WTC11 (cell line): ENCODE results near the gene RAPGEF6. TPM values are rescaled to one million over a fixed set of nuclear protein-coding genes. Genes with fewer than 3 reads are reported as not detected.

ENCODE experiments used
- ATAC-seq: fragments of 200-7000 bp; cut with Tn5 transposase; 2 replicates; pipeline ENCODE4 v1.10.0; 2021; ENCODE audit warnings: mild to moderate bottlenecking, moderate library complexity
- CTCF ChIA-PET: fragments of 300-600 bp; sonication (Branson Sonifier 250); formaldehyde crosslinking; loops from one replicate; lab custom pipeline; 2021; ENCODE audit warnings: antibody characterized with exemption; lab: Charles Lee
- POLR2A ChIA-PET: fragments of 350-600 bp; sonication (Branson Sonifier 250); formaldehyde crosslinking; loops from one replicate; lab custom pipeline; 2021; ENCODE audit warnings: antibody characterized with exemption; lab: Charles Lee
- DNase-seq: peaks from one replicate; pipeline ENCODE4 v3.0.0; 2021; ENCODE audit warnings: low spot score
- H3K27ac Mint-ChIP-seq: 2 replicates; pipeline ENCODE4 v1.8.0; 2021; ENCODE audit warnings: mixed read lengths
- H3K27me3 Mint-ChIP-seq: 2 replicates; pipeline ENCODE4 v1.8.0; 2021; ENCODE audit warnings: low read depth, mild to moderate bottlenecking, moderate library complexity, mixed read lengths
- H3K36me3 Mint-ChIP-seq: 2 replicates; pipeline ENCODE4 v1.8.0; 2021; ENCODE audit warnings: mixed read lengths
- H3K4me1 Mint-ChIP-seq: 2 replicates; pipeline ENCODE4 v1.8.0; 2022; ENCODE audit warnings: mixed read lengths
- H3K4me3 Mint-ChIP-seq: 2 replicates; pipeline ENCODE4 v1.8.0; 2021; ENCODE audit warnings: mild to moderate bottlenecking, moderate library complexity, mixed read lengths
- H3K9me3 Mint-ChIP-seq: 2 replicates; pipeline ENCODE4 v1.8.0; 2021; ENCODE audit warnings: mixed read lengths
- ATF3 ChIP-seq: sonication (generic); formaldehyde crosslinking; conservative IDR thresholded peaks from 2 replicates; pipeline ENCODE4 v1.8.1; 2022; ENCODE audit warnings: mild to moderate bottlenecking, missing genetic modification reagents
- E2F1 ChIP-seq: sonication (generic); formaldehyde crosslinking; IDR thresholded peaks from 2 replicates; pipeline ENCODE4 v1.8.0; 2022; ENCODE audit warnings: mild to moderate bottlenecking, missing genetic modification reagents
- EMX1 ChIP-seq: fragments of 250-450 bp; sonication (Bioruptor Pico); IDR thresholded peaks from 2 replicates; pipeline ENCODE4 v1.8.0; 2021; ENCODE audit warnings: mild to moderate bottlenecking
- MXD4 ChIP-seq: fragments of 250-450 bp; sonication (Bioruptor Pico); IDR thresholded peaks from 2 replicates; pipeline ENCODE4 v1.8.0; 2021; ENCODE audit warnings: mild to moderate bottlenecking, moderate library complexity, borderline replicate concordance
- NFYB ChIP-seq: sonication (generic); formaldehyde crosslinking; conservative IDR thresholded peaks from 2 replicates; pipeline ENCODE4 v1.8.0; 2022; ENCODE audit warnings: low read depth, missing genetic modification reagents
- NR3C1 ChIP-seq: sonication (generic); formaldehyde crosslinking; conservative IDR thresholded peaks from 2 replicates; pipeline ENCODE4 v1.8.1; 2023; ENCODE audit warnings: low read depth, mild to moderate bottlenecking, missing genetic modification reagents
- SOX15 ChIP-seq: fragments of 250-450 bp; sonication (Bioruptor Pico); IDR thresholded peaks from 2 replicates; pipeline ENCODE4 v1.9.0; 2021; ENCODE audit warnings: mild to moderate bottlenecking
- SP1 ChIP-seq: sonication (generic); formaldehyde crosslinking; conservative IDR thresholded peaks from 2 replicates; pipeline ENCODE4 v1.8.1; 2022; ENCODE audit warnings: missing genetic modification reagents
- STAT6 ChIP-seq: sonication (generic); formaldehyde crosslinking; conservative IDR thresholded peaks from 2 replicates; pipeline ENCODE4 v1.8.1; 2023; ENCODE audit warnings: mild to moderate bottlenecking, low read depth, missing genetic modification reagents, moderate library complexity
- ZNF396 ChIP-seq: fragments of 250-450 bp; sonication (Bioruptor Pico); IDR thresholded peaks from 2 replicates; pipeline ENCODE4 v1.8.0; 2021; ENCODE audit warnings: mild to moderate bottlenecking, moderate library complexity, borderline replicate concordance
- total RNA-seq: library from RNA; stranded (reverse); gene quantifications from 3 replicates; pipeline ENCODE4 v1.2.3, GENCODE V29; 2021
- TF ChIP-seq, protein P1 (sequence below): sonication (generic); formaldehyde crosslinking; IDR thresholded peaks from 2 replicates; pipeline ENCODE4 v1.8.1; 2023; ENCODE audit warnings: mild to moderate bottlenecking, missing genetic modification reagents, borderline replicate concordance
- TF ChIP-seq, protein P2 (sequence below): sonication (generic); formaldehyde crosslinking; IDR thresholded peaks from 2 replicates; pipeline ENCODE4 v1.8.1; 2022; ENCODE audit warnings: mild to moderate bottlenecking, moderate library complexity, missing genetic modification reagents

Gene RAPGEF6
- total RNA-seq, 1 experiment from 2014 or later: 18.0 TPM

DNA sequence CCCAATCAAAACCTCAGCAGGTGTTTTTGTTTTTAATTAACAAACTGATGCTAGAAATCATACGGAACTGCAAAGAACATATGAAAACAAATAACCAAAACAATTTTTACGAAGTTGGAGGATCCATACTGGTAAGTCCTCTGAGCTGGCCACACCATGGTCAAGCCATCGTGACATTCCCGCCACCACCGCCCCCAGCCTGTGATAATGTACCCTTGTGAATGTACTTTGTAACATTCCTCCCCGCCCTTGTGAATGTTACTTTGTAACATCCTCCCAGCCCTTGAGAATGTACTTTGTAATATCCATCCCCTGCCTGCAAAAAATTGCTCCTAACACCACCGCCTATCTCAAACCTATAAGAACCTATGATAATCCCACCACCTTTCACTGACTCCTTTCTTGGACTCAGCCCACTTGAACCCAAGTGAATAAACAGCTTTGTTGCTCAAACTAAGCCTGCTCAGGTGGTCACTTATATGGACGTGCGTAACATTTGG lies 63.3 kb downstream of the RAPGEF6 start:
- Mint-ChIP-seq H3K9me3 (peaks cover 20% of the 10 kb centered on the region), H3K4me3 (no peak overlapping the region), H3K36me3 (0 out of 2 replicates have a peak, but pooled peaks cover 2% of the 10 kb centered on the region), H3K27ac (no peak overlapping the region), H3K4me1 (peaks cover 4% of the 10 kb centered on the region; the same call in 1 of the 2 replicates), H3K27me3 (no peaks in the 10 kb centered on the region)
- ATAC-seq: no peak
- CTCF ChIA-PET: no interaction called here
- POLR2A ChIA-PET: no interaction called here
- TF ChIP-seq NR3C1 (CRISPR knock-in tag): no peak
- no peak for DNase-seq

- CTCF ChIA-PET: no interaction called here
- no peak for ATAC-seq
- TF ChIP-seq SP1: no peak
- TF ChIP-seq, protein P1, sequence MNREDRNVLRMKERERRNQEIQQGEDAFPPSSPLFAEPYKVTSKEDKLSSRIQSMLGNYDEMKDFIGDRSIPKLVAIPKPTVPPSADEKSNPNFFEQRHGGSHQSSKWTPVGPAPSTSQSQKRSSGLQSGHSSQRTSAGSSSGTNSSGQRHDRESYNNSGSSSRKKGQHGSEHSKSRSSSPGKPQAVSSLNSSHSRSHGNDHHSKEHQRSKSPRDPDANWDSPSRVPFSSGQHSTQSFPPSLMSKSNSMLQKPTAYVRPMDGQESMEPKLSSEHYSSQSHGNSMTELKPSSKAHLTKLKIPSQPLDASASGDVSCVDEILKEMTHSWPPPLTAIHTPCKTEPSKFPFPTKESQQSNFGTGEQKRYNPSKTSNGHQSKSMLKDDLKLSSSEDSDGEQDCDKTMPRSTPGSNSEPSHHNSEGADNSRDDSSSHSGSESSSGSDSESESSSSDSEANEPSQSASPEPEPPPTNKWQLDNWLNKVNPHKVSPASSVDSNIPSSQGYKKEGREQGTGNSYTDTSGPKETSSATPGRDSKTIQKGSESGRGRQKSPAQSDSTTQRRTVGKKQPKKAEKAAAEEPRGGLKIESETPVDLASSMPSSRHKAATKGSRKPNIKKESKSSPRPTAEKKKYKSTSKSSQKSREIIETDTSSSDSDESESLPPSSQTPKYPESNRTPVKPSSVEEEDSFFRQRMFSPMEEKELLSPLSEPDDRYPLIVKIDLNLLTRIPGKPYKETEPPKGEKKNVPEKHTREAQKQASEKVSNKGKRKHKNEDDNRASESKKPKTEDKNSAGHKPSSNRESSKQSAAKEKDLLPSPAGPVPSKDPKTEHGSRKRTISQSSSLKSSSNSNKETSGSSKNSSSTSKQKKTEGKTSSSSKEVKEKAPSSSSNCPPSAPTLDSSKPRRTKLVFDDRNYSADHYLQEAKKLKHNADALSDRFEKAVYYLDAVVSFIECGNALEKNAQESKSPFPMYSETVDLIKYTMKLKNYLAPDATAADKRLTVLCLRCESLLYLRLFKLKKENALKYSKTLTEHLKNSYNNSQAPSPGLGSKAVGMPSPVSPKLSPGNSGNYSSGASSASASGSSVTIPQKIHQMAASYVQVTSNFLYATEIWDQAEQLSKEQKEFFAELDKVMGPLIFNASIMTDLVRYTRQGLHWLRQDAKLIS (CRISPR knock-in tag): no peak
- TF ChIP-seq, all 79 proteins: peak for 0
- no peak for DNase-seq
- Mint-ChIP-seq H3K9me3 (peaks cover 20% of the 10 kb centered on the region), H3K36me3 (0 out of 2 replicates have a peak, but pooled peaks cover 2% of the 10 kb centered on the region), H3K4me1 (peaks cover 6% of the 10 kb centered on the region), H3K27me3 (no peaks in the 10 kb centered on the region), H3K4me3 (no peak overlapping the region), H3K27ac (no peak overlapping the region)
- POLR2A ChIA-PET: no interaction called here
Observed at GRCh38 chr5:131570757-131571156, 64.3 kb downstream of the RAPGEF6 start.

DNA sequence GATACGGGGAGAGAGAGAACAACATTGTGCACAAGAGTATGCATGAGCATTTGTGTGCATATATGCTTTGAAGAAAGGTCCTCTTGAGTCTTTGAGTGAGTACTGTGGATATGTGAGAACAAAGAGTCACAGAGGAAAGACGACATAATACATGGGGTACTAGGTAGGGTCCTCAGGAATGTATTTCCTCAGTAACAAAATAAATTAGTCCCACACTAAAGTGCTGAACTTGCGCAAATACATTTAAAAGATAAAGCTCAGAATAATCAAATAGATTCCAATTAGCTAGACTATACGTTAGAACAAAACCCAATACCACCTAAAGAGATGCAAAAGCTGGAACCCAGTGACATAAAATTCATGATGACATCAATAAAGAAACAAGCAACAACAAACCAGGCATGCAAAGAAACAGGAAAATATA lies 70.8 kb downstream of the RAPGEF6 start:
- DNase-seq (no peak), ATAC-seq (peak; percentile 66)
- Mint-ChIP-seq H3K36me3 (peaks cover 6% of the 10 kb centered on the region; the same call in 1 of the 2 replicates), H3K27ac (peak overlapping the region; percentile 81), H3K9me3 (no peaks in the 10 kb centered on the region), H3K4me1 (peaks cover 24% of the 10 kb centered on the region), H3K27me3 (no peaks in the 10 kb centered on the region), H3K4me3 (no peak overlapping the region)
- CTCF ChIA-PET: interaction anchor here (0.6 to 1.6 kb wide), 3 partner anchors 15 to 91 kb away, joined by 3 read pairs; no protein-coding TSS in a partner anchor
- no peak for TF ChIP-seq NR3C1 (CRISPR knock-in tag)
- no peak for TF ChIP-seq ATF3 (CRISPR knock-in tag)
- POLR2A ChIA-PET: no interaction called here

- peaks cover 6% of the 10 kb centered on the region; the same call in 1 of the 2 replicates for H3K36me3 Mint-ChIP-seq
- ATAC-seq (peak; percentile 93), DNase-seq (no peak)
- H3K4me1 Mint-ChIP-seq: peaks cover 24% of the 10 kb centered on the region
- H3K27me3 Mint-ChIP-seq: no peaks in the 10 kb centered on the region
- TF ChIP-seq, protein P2, sequence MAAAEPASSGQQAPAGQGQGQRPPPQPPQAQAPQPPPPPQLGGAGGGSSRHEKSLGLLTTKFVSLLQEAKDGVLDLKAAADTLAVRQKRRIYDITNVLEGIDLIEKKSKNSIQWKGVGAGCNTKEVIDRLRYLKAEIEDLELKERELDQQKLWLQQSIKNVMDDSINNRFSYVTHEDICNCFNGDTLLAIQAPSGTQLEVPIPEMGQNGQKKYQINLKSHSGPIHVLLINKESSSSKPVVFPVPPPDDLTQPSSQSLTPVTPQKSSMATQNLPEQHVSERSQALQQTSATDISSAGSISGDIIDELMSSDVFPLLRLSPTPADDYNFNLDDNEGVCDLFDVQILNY (CRISPR knock-in tag): no peak
- TF ChIP-seq SOX15 (CRISPR knock-in tag) (no peak), MXD4 (CRISPR knock-in tag) (no peak), ZNF396 (no peak), EMX1 (CRISPR knock-in tag) (no peak), E2F1 (no peak), STAT6 (CRISPR knock-in tag) (no peak), NFYB (no peak), ATF3 (CRISPR knock-in tag) (no peak)
- peak overlapping the region; percentile 81 for H3K27ac Mint-ChIP-seq
- ChIA-PET CTCF (interaction anchor here (0.6 to 1.6 kb wide), 2 partner anchors 16 to 26 kb away, joined by 3 read pairs; no protein-coding TSS in a partner anchor), POLR2A (no interaction called here)
- H3K9me3 Mint-ChIP-seq: no peaks in the 10 kb centered on the region
- no peak overlapping the region for H3K4me3 Mint-ChIP-seq
Observed at GRCh38 chr5:131563434-131564228, 71.4 kb downstream of the RAPGEF6 start.
